ENCODE data around the gene DOCK2.
A peak's percentile ranks its signal among the peaks of the same experiment; 100 is the strongest.

The DOCK2 gene

GRCh38 chr5:169668732-169669131 lies 31.7 kb downstream of the DOCK2 start:
- Mint-ChIP-seq H3K36me3 (ENCODE audit: low read depth) (no peaks in the 10 kb centered on the region), H3K27ac (no peak overlapping the region), H3K4me3 (no peak overlapping the region), H3K4me1 (no peaks in the 10 kb centered on the region), H3K9me3 (peaks cover 7% of the 10 kb centered on the region), H3K27me3 (ENCODE audit: low read depth, poor library complexity) (peaks cover 6% of the 10 kb centered on the region)
- DNase-seq: no peak
- TF ChIP-seq, protein P1, sequence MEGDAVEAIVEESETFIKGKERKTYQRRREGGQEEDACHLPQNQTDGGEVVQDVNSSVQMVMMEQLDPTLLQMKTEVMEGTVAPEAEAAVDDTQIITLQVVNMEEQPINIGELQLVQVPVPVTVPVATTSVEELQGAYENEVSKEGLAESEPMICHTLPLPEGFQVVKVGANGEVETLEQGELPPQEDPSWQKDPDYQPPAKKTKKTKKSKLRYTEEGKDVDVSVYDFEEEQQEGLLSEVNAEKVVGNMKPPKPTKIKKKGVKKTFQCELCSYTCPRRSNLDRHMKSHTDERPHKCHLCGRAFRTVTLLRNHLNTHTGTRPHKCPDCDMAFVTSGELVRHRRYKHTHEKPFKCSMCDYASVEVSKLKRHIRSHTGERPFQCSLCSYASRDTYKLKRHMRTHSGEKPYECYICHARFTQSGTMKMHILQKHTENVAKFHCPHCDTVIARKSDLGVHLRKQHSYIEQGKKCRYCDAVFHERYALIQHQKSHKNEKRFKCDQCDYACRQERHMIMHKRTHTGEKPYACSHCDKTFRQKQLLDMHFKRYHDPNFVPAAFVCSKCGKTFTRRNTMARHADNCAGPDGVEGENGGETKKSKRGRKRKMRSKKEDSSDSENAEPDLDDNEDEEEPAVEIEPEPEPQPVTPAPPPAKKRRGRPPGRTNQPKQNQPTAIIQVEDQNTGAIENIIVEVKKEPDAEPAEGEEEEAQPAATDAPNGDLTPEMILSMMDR (IDR thresholded peaks at IDR 0.05): no peak

DNA sequence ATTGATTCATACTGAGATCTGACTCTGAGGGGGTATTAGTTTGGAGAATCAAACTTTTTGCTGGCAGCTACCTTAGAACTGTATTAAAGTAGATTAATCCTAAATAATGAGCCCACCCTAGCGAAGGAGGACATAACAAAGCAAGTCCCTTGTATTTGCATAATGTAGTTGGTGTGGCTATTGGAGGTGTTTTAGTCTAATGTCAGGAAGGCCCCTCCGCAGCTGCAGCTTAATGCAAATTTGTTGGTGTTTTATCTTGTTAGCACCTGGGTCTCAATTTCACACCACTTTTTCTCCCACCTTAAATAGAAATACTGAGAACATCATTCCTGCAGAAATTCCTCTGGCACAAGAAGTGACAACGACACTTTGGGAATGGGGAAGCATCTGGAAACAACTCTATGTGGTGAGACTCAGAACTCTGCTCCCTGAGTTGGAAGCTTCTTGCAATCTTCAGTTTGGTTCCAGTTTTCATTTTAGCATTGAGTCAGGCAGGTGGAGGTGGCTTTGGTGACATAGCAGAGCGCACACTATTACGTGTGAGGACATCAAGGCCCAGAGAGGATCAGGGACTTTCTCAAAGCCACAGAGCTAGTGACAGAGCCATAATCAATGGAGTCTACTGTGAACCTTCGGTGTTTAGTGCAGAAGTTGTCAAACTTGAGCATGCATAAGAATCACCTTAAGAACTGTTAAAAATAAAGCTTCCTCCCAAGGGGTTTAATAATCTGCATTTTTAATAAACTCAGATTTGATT lies 33.9 kb downstream of the DOCK2 start:
- Mint-ChIP-seq H3K27ac (no peak overlapping the region), H3K27me3 (ENCODE audit: low read depth, poor library complexity) (peaks cover 6% of the 10 kb centered on the region), H3K36me3 (ENCODE audit: low read depth) (no peaks in the 10 kb centered on the region), H3K4me1 (no peaks in the 10 kb centered on the region), H3K4me3 (no peak overlapping the region), H3K9me3 (no peaks in the 10 kb centered on the region)
- TF ChIP-seq, protein P1 (IDR thresholded peaks at IDR 0.05): no peak
- no peak for DNase-seq

- H3K4me3 Mint-ChIP-seq: no peak overlapping the region
- H3K36me3 Mint-ChIP-seq (ENCODE audit: low read depth): no peaks in the 10 kb centered on the region
- no peak overlapping the region for H3K27ac Mint-ChIP-seq
- no peak for DNase-seq
- TF ChIP-seq, protein P1 (IDR thresholded peaks at IDR 0.05): no peak
- H3K9me3 Mint-ChIP-seq: no peaks in the 10 kb centered on the region
- peaks cover 49% of the 10 kb centered on the region for H3K27me3 Mint-ChIP-seq (ENCODE audit: low read depth, poor library complexity)
- H3K4me1 Mint-ChIP-seq: peaks cover 10% of the 10 kb centered on the region
Measured at GRCh38 chr5:169682026-169682425, 45.0 kb downstream of the DOCK2 start.

DNA sequence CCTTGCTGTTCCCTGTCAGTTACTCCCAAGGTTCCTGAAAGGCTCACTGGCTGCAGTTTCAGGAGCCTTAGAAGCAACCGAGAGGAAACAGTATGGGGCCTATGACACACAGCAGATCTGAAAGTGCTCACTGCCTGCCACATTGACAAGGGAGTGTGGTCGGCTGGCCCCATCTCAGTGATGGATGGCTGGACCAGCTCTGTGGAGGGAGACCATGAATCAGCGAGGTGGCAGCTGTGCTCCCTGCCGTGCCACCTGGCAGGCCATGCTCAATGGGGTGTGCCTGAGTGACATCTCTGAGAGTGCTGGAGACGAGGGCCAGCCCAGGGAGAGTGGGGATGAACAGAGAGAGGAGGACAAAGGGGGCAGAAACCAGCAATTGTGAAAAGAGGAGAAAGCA lies 49.1 kb downstream of the DOCK2 start:
- H3K9me3 Mint-ChIP-seq: no peaks in the 10 kb centered on the region
- H3K4me3 Mint-ChIP-seq: no peak overlapping the region
- TF ChIP-seq, protein P1 (IDR thresholded peaks at IDR 0.05): no peak
- H3K36me3 Mint-ChIP-seq (ENCODE audit: low read depth): no peaks in the 10 kb centered on the region
- peaks cover 6% of the 10 kb centered on the region for H3K4me1 Mint-ChIP-seq
- no peak overlapping the region for H3K27ac Mint-ChIP-seq
- peak; percentile 63 for DNase-seq
- peaks cover 59% of the 10 kb centered on the region for H3K27me3 Mint-ChIP-seq (ENCODE audit: low read depth, poor library complexity)

GRCh38 chr5:169688106-169688505 lies 51.0 kb downstream of the DOCK2 start:
- peaks cover 6% of the 10 kb centered on the region for H3K4me1 Mint-ChIP-seq
- H3K9me3 Mint-ChIP-seq: no peaks in the 10 kb centered on the region
- no peak overlapping the region for H3K4me3 Mint-ChIP-seq
- no peaks in the 10 kb centered on the region for H3K36me3 Mint-ChIP-seq (ENCODE audit: low read depth)
- TF ChIP-seq, protein P1 (IDR thresholded peaks at IDR 0.05): no peak
- H3K27me3 Mint-ChIP-seq (ENCODE audit: low read depth, poor library complexity): peaks cover 53% of the 10 kb centered on the region
- H3K27ac Mint-ChIP-seq: no peak overlapping the region
- DNase-seq: no peak

GRCh38 chr5:169691471-169691870 lies 54.4 kb downstream of the DOCK2 start:
- H3K36me3 Mint-ChIP-seq (ENCODE audit: low read depth): no peaks in the 10 kb centered on the region
- no peak for DNase-seq
- peaks cover 56% of the 10 kb centered on the region for H3K27me3 Mint-ChIP-seq (ENCODE audit: low read depth, poor library complexity)
- no peak overlapping the region for H3K4me3 Mint-ChIP-seq
- peaks cover 11% of the 10 kb centered on the region for H3K4me1 Mint-ChIP-seq
- no peak overlapping the region for H3K27ac Mint-ChIP-seq
- no peaks in the 10 kb centered on the region for H3K9me3 Mint-ChIP-seq
- TF ChIP-seq, protein P1 (IDR thresholded peaks at IDR 0.05): no peak

Measured in nephron progenitor cell (in vitro differentiated cells).